ENCODE measurements around the gene STMP1. TPM values are rescaled to one million over a fixed set of nuclear protein-coding genes. Genes with fewer than 3 reads are reported as not detected.
A peak's percentile ranks its signal among the peaks of the same experiment; 100 is the strongest.

The STMP1 gene
- total and polyA plus RNA-seq, 4 donors = 23.0 to 33.1 (median 26.0) TPM

GRCh38 chr7:135718219-135718618 is 55.9 kb downstream of the STMP1 start:
- DNase-seq = no peak
- 78 to 89% methylated on average over 2 of the region's 2 CpGs for WGBS, 2 donors
- no peak for ATAC-seq (ENCODE audit: insufficient read depth, low FRiP score)

GRCh38 chr7:135718794-135719437 is 56.6 kb downstream of the STMP1 start:
- WGBS, 2 donors = 74 to 81% methylated on average over 7 of the region's 7 CpGs
- H3K27me3 ChIP-seq (ENCODE audit: control insufficient read depth in 3 of 3, insufficient read depth in 3 of 3, low read length in 2 of 3) = no peaks in the 10 kb centered on the region
- H3K9ac ChIP-seq (ENCODE audit: insufficient read depth in 1 of 2, low read length in 2 of 2) = no peak overlapping the region
- TF ChIP-seq, protein P1, sequence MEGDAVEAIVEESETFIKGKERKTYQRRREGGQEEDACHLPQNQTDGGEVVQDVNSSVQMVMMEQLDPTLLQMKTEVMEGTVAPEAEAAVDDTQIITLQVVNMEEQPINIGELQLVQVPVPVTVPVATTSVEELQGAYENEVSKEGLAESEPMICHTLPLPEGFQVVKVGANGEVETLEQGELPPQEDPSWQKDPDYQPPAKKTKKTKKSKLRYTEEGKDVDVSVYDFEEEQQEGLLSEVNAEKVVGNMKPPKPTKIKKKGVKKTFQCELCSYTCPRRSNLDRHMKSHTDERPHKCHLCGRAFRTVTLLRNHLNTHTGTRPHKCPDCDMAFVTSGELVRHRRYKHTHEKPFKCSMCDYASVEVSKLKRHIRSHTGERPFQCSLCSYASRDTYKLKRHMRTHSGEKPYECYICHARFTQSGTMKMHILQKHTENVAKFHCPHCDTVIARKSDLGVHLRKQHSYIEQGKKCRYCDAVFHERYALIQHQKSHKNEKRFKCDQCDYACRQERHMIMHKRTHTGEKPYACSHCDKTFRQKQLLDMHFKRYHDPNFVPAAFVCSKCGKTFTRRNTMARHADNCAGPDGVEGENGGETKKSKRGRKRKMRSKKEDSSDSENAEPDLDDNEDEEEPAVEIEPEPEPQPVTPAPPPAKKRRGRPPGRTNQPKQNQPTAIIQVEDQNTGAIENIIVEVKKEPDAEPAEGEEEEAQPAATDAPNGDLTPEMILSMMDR (IDR thresholded peaks at IDR 0.05; ENCODE audit: control extremely low read depth, extremely low read depth) = no peak
- no peaks in the 10 kb centered on the region for H3K36me3 ChIP-seq (ENCODE audit: control insufficient read depth in 4 of 4, insufficient read depth in 4 of 4, low read length in 4 of 4)
- peak in 1 of 3 donors; percentile 31 for DNase-seq
- no peaks in the 10 kb centered on the region for H3K9me3 ChIP-seq (ENCODE audit: control insufficient read depth in 4 of 4, insufficient read depth in 3 of 4, low read length in 3 of 4)
- ATAC-seq (ENCODE audit: insufficient read depth, low FRiP score) = no peak
- no peak overlapping the region for H3K4me3 ChIP-seq
- peaks cover 0 to 2% (median 0%) of the 10 kb centered on the region in 5 donors for H3K4me1 ChIP-seq (ENCODE audit: control insufficient read depth in 5 of 5, insufficient read depth in 5 of 5, low read length in 5 of 5)
- no peak overlapping the region for H3K27ac ChIP-seq (ENCODE audit: low read depth in 1 of 2, low read length in 1 of 2)

More at GRCh38 chr7:135718219-135718618, 55.9 kb downstream of the STMP1 start:
- Histone ChIP-seq H3K4me3 (no peak overlapping the region), H3K9me3 (ENCODE audit: control insufficient read depth in 4 of 4, insufficient read depth in 3 of 4, low read length in 3 of 4) (no peaks in the 10 kb centered on the region), H3K9ac (ENCODE audit: insufficient read depth in 1 of 2, low read length in 2 of 2) (no peak overlapping the region), H3K27me3 (ENCODE audit: control insufficient read depth in 3 of 3, insufficient read depth in 3 of 3, low read length in 2 of 3) (no peaks in the 10 kb centered on the region), H3K36me3 (ENCODE audit: control insufficient read depth in 4 of 4, insufficient read depth in 4 of 4, low read length in 4 of 4) (no peaks in the 10 kb centered on the region), H3K27ac (ENCODE audit: low read depth in 1 of 2, low read length in 1 of 2) (no peak overlapping the region), H3K4me1 (ENCODE audit: control insufficient read depth in 5 of 5, insufficient read depth in 5 of 5, low read length in 5 of 5) (peaks cover 0 to 2% (median 0%) of the 10 kb centered on the region in 5 donors)
- TF ChIP-seq, protein P1 (IDR thresholded peaks at IDR 0.05; ENCODE audit: control extremely low read depth, extremely low read depth) = no peak

- no peak overlapping the region for H3K27ac ChIP-seq (ENCODE audit: low read depth in 1 of 2, low read length in 1 of 2)
- no peak for DNase-seq
- H3K9ac ChIP-seq (ENCODE audit: insufficient read depth in 1 of 2, low read length in 2 of 2) = no peak overlapping the region
- H3K36me3 ChIP-seq (ENCODE audit: control insufficient read depth in 4 of 4, insufficient read depth in 4 of 4, low read length in 4 of 4) = no peaks in the 10 kb centered on the region
- H3K4me1 ChIP-seq (ENCODE audit: control insufficient read depth in 5 of 5, insufficient read depth in 5 of 5, low read length in 5 of 5) = peaks cover 0 to 2% (median 0%) of the 10 kb centered on the region in 5 donors
- TF ChIP-seq, protein P1 (IDR thresholded peaks at IDR 0.05; ENCODE audit: control extremely low read depth, extremely low read depth) = no peak
- ATAC-seq (ENCODE audit: insufficient read depth, low FRiP score) = no peak
- no peaks in the 10 kb centered on the region for H3K27me3 ChIP-seq (ENCODE audit: control insufficient read depth in 3 of 3, insufficient read depth in 3 of 3, low read length in 2 of 3)
- no peaks in the 10 kb centered on the region for H3K9me3 ChIP-seq (ENCODE audit: control insufficient read depth in 4 of 4, insufficient read depth in 3 of 4, low read length in 3 of 4)
- no peak overlapping the region for H3K4me3 ChIP-seq
- 9 to 39% methylated on average over 2 of the region's 2 CpGs for WGBS, 2 donors
Observed at GRCh38 chr7:135719688-135720087, 57.4 kb downstream of the STMP1 start.
